Gastrocnemius medialis (tissue), 4 donors: ENCODE measurements around the gene ECEL1. TPM values are rescaled to one million over a fixed set of nuclear protein-coding genes. Genes with fewer than 3 reads are reported as not detected.
"Not testable (repeated sequence)": the region's sequence is repeated elsewhere in the genome, so short reads cannot be mapped to it uniquely, and the experiment has no call there.

Experiments
- ATAC-seq, 2 donors: fragments of 150-250 bp; one replicate each; pipeline ENCODE4 v1.9.1; 2016
- DNase-seq, 2 donors: peaks; one replicate each; pipeline ENCODE4 v3.0.0-alpha.2; 2019
- H3K27ac ChIP-seq, 4 donors: fragments of 200-600 bp; sonication (generic); 1 replicate in 1 of 4; 2 replicates in 3 of 4; pipeline ENCODE4 v1.5.1; 2016 to 2018; ENCODE audit warnings: mild to moderate bottlenecking in 2 of 4, moderate library complexity in 1 of 4
- H3K27me3 ChIP-seq, 3 donors: fragments of 200-600 bp; sonication (generic) in 2 of 3; 1 replicate in 1 of 3; 2 replicates in 2 of 3; pipeline versions ENCODE4 v1.5.1 to v1.6.0; 2016 to 2019; ENCODE audit warnings: mild to moderate bottlenecking in 1 of 3, moderate library complexity in 1 of 3
- H3K36me3 ChIP-seq, 2 donors: fragments of 200-600 bp; sonication (generic) in 1 of 2; one replicate each; pipeline ENCODE4 v1.5.1; 2017 to 2018
- H3K4me1 ChIP-seq, 2 donors: fragments of 200-600 bp; sonication (generic) in 1 of 2; one replicate each; pipeline ENCODE4 v1.5.1; 2016 to 2017; ENCODE audit warnings: mild to moderate bottlenecking in 2 of 2
- H3K4me3 ChIP-seq, 4 donors: fragments of 200-600 bp; sonication (generic) in 3 of 4; 1 replicate in 1 of 4; 2 replicates in 3 of 4; pipeline ENCODE4 v1.5.1; 2016 to 2019; ENCODE audit warnings: mild to moderate bottlenecking in 2 of 4
- H3K9me3 ChIP-seq, 3 donors: fragments of 200-600 bp; sonication (generic) in 2 of 3; 1 replicate in 1 of 3; 2 replicates in 2 of 3; pipeline ENCODE4 v1.5.1; 2016 to 2019
- CTCF ChIP-seq, 5 experiments: fragments of 450-650 bp in 3 of 5; fragments of 200-600 bp in 2 of 5; sonication (generic) in 2 of 5; IDR thresholded peaks in 4 of 5; conservative IDR thresholded peaks in 1 of 5; 1 replicate in 4 of 5; 2 replicates in 1 of 5; pipeline ENCODE4 v1.5.1; 2016 to 2019; ENCODE audit warnings: antibody characterized with exemption in 5 of 5, mild to moderate bottlenecking in 3 of 5, moderate library complexity in 3 of 5
- POLR2A ChIP-seq, 2 donors: fragments of 450-650 bp; IDR thresholded peaks; one replicate each; pipeline ENCODE4 v1.6.1; 2017; ENCODE audit warnings: antibody characterized with exemption in 2 of 2, mild to moderate bottlenecking in 2 of 2, moderate library complexity in 2 of 2
- in situ Hi-C, 4 donors: fragments of 200-750 bp; cut with MboI; loops; one replicate each; pipeline versions ENCODE4 v1.15.0 to v1.8.0; 2017; ENCODE audit warnings: low sequenced_read_pairs in 4 of 4
- intact Hi-C: fragments of 100-400 bp; cut with DNase I; formaldehyde crosslinking; loops from one replicate; pipeline ENCODE4 v1.15.1; 2023; ENCODE audit warnings: low total_unique reads
- total RNA-seq, 4 donors: library from RNA; depleted of rRNA; stranded (reverse); fragments of >200 nt; gene quantifications; one replicate each; pipeline versions ENCODE4 v1.1.0 to v1.2.3, GENCODE V29; 2016

The ECEL1 gene
- total RNA-seq, 4 donors from 2014 or later: 0.51 to 1.5 (median 0.55) TPM; not detected in 1

DNA sequence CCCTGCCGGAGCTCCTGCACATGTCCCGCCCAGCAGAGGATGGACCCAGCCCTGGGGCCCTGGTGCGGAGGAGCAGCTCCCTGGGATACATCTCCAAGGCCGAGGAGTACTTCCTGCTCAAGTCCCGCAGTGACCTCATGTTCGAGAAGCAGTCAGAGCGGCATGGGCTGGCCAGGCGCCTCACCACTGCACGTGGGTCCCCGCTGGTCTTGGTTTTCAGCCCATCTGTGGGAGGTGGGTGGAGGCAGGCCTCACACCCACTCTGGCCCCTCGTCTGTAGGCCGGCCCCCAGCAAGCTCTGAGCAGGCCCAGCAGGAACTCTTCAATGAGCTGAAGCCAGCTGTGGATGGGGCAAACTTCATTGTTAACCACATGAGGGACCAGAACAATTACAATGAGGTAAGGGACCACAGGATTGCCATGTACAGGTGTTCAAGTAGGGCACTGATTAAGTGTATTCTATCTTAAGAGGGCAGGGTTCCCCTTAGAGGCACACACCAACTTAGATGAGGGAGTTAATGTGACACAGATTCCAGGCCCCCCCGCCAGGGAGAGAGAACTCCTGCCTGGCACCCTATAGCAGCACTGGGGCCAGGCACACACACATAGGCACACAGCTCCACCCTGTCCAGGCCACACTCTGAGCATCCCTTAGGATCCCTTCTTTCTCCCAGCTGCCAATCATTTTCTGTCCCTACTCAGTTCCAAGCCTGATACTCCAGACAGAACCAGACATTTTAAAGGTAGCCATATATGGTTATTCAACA lies 46.5 kb upstream of the ECEL1 start:
- Histone ChIP-seq H3K9me3 (no peaks in the 10 kb centered on the region), H3K27me3 (no peaks in the 10 kb centered on the region), H3K4me3 (no peak overlapping the region), H3K36me3 (peaks cover 0 to 10% of the 10 kb centered on the region in 2 donors), H3K4me1 (peaks cover 19 to 36% of the 10 kb centered on the region in 2 donors), H3K27ac (no peak overlapping the region)
- DNase-seq (no peak), ATAC-seq (no peak)
- intact Hi-C loops (no loop called here), in situ Hi-C loops (no loop called here)
- TF ChIP-seq CTCF (IDR thresholded peaks at IDR 0.05 in 4 of 5, conservative IDR thresholded peaks at IDR 0.05 in 1 of 5): no peak
- no peak for TF ChIP-seq POLR2A (IDR thresholded peaks at IDR 0.05)

GRCh38 chr2:232532821-232533220 lies 45.2 kb upstream of the ECEL1 start:
- ATAC-seq, H3K27me3 ChIP-seq, H3K9me3 ChIP-seq, H3K4me3 ChIP-seq, DNase-seq, intact Hi-C loops, in situ Hi-C loops, H3K27ac ChIP-seq, H3K36me3 ChIP-seq: not testable (repeated sequence)
- peaks cover 22 to 38% of the 10 kb centered on the region in 2 donors for H3K4me1 ChIP-seq

DNA sequence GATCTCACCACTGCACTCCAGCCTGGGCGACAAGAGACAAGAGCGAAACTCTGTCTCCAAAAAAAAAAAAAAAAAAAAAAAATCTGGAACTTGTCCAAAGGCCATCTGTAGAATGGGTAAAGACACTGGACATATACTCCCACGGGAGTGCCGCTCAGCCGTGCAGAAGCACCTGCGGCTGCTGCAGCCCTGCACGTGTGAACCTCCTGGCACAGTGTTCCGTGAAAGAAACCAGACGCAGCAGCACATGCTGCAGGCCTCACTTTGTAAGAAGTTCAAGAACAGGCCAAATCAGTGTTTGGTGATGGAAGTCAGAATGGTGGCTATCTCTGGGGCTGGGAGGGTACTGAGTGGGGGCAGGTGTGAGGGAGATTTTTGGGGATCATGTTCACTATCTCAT lies 44.8 kb upstream of the ECEL1 start:
- Histone ChIP-seq H3K4me3 (no peak overlapping the region), H3K27me3 (no peaks in the 10 kb centered on the region), H3K36me3 (peaks cover 0 to 10% of the 10 kb centered on the region in 2 donors), H3K9me3 (no peaks in the 10 kb centered on the region), H3K4me1 (peaks cover 22 to 38% of the 10 kb centered on the region in 2 donors), H3K27ac (no peak overlapping the region)
- in situ Hi-C loops (no loop called here), intact Hi-C loops (no loop called here)
- DNase-seq: no peak
- TF ChIP-seq POLR2A (IDR thresholded peaks at IDR 0.05) (no peak), CTCF (IDR thresholded peaks at IDR 0.05 in 4 of 5, conservative IDR thresholded peaks at IDR 0.05 in 1 of 5) (no peak)
- no peak for ATAC-seq

GRCh38 chr2:232530626-232531260 lies 43.1 kb upstream of the ECEL1 start:
- ATAC-seq (no peak), DNase-seq (no peak)
- H3K9me3 ChIP-seq: no peaks in the 10 kb centered on the region
- TF ChIP-seq POLR2A (IDR thresholded peaks at IDR 0.05) (no peak), CTCF (IDR thresholded peaks at IDR 0.05 in 4 of 5, conservative IDR thresholded peaks at IDR 0.05 in 1 of 5) (no peak)
- peaks cover 0 to 10% of the 10 kb centered on the region in 2 donors for H3K36me3 ChIP-seq
- intact Hi-C loops (no loop called here), in situ Hi-C loops (no loop called here)
- H3K27me3 ChIP-seq: no peaks in the 10 kb centered on the region
- no peak overlapping the region for H3K27ac ChIP-seq
- H3K4me1 ChIP-seq: peaks cover 23 to 37% of the 10 kb centered on the region in 2 donors
- H3K4me3 ChIP-seq: no peak overlapping the region

DNA sequence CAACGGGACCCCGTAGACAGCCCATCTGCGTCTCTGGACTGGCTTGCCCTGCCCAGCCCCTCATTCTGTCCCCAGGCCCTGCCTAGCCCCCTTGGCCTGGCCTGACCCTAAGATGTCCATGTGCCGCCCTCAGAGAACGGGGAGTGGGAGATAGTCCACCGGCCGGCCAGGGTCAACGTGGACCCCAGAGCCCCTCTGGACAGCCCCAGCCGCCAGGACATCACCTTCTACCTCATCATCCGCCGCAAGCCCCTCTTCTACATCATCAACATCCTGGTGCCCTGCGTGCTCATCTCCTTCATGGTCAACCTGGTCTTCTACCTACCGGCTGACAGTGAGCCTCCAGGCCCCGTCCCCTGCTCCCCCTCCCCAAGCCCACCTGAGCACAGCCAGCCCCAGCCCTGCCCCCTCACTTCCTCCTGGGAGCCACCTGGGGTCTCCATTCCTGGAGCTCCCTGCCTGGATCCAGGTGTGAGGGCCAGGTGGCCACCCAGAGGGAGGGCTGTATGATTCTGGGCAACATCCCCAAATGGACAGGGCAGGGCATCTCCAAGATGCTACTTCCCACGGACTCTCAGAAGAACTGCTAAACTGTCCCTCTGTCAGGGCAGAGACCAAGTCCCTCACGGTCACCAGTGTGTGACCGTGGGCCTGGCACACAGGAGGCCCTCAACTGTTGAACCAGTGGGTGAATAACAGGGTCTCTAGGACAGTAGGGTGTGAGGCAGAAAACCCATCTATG lies 42.3 kb upstream of the ECEL1 start:
- H3K4me3 ChIP-seq: no peak overlapping the region
- H3K9me3 ChIP-seq: no peaks in the 10 kb centered on the region
- in situ Hi-C loops (no loop called here), intact Hi-C loops (loop anchor here (10.0 kb wide), 1 partner anchor 215 kb away; no protein-coding TSS in a partner anchor)
- H3K27me3 ChIP-seq: no peaks in the 10 kb centered on the region
- peaks cover 0 to 3% of the 10 kb centered on the region in 2 donors for H3K36me3 ChIP-seq
- no peak for DNase-seq
- TF ChIP-seq POLR2A (IDR thresholded peaks at IDR 0.05) (no peak), CTCF (IDR thresholded peaks at IDR 0.05 in 4 of 5, conservative IDR thresholded peaks at IDR 0.05 in 1 of 5) (no peak)
- no peak for ATAC-seq
- H3K4me1 ChIP-seq: peaks cover 31 to 43% of the 10 kb centered on the region in 2 donors
- H3K27ac ChIP-seq: peak overlapping the region; percentile 90 to 97 (median 94)
